Loucy (cell line): ENCODE data around the gene REM1.

ENCODE experiments used
- H2AFZ ChIP-seq: fragments of 200-600 bp; sonication (generic); 2 replicates; pipeline ENCODE4 v1.6.0; 2016; ENCODE audit warnings: antibody characterized with exemption, mild to moderate bottlenecking, low read length, moderate library complexity
- H3F3A ChIP-seq: fragments of 200-600 bp; 2 replicates; pipeline ENCODE4 v1.6.0; 2016; ENCODE audit warnings: antibody characterized with exemption, low read depth, mild to moderate bottlenecking
- H3K27me3 ChIP-seq: fragments of 200-600 bp; sonication (generic); 2 replicates; pipeline ENCODE4 v1.6.1; 2014; ENCODE audit warnings: low read length, mild to moderate bottlenecking; ENCODE audit not compliant: insufficient read depth, poor library complexity, severe bottlenecking
- H3K36me3 ChIP-seq: fragments of 200-600 bp; sonication (generic); 2 replicates; pipeline ENCODE4 v1.6.1; 2016; ENCODE audit warnings: low read length; ENCODE audit not compliant: insufficient read depth
- H3K4me1 ChIP-seq: fragments of 200-600 bp; sonication (generic); 2 replicates; pipeline ENCODE4 v1.5.1; 2014; ENCODE audit warnings: low read length, mild to moderate bottlenecking; ENCODE audit not compliant: insufficient read depth, poor library complexity, severe bottlenecking
- H3K4me2 ChIP-seq: fragments of 200-600 bp; sonication (generic); 2 replicates; pipeline ENCODE4 v1.6.0; 2014; ENCODE audit warnings: antibody characterized with exemption, low read length, low read depth, mild to moderate bottlenecking; ENCODE audit not compliant: poor library complexity, severe bottlenecking
- H3K4me3 ChIP-seq: fragments of 200-600 bp; sonication (generic); 2 replicates; pipeline ENCODE4 v1.5.1; 2014; ENCODE audit warnings: low read length, mild to moderate bottlenecking, mixed read lengths; ENCODE audit not compliant: poor library complexity, severe bottlenecking
- H3K79me2 ChIP-seq: fragments of 200-600 bp; sonication (generic); 2 replicates; pipeline ENCODE4 v1.6.1; 2014; ENCODE audit warnings: low read length; ENCODE audit not compliant: insufficient read depth
- H3K9ac ChIP-seq: fragments of 200-600 bp; sonication (generic); 2 replicates; pipeline ENCODE4 v1.6.0; 2014; ENCODE audit warnings: mild to moderate bottlenecking, low read depth, low read length, moderate library complexity; ENCODE audit not compliant: poor library complexity, severe bottlenecking
- H3K9me2 ChIP-seq: fragments of 200-600 bp; sonication (generic); replicated peaks from 2 replicates; pipeline ENCODE4 v1.6.1; 2016; ENCODE audit warnings: low read depth, low read length, mixed read lengths
- H3K9me3 ChIP-seq: fragments of 200-600 bp; sonication (generic); 2 replicates; pipeline ENCODE4 v1.6.1; 2014; ENCODE audit warnings: mild to moderate bottlenecking, antibody characterized with exemption, low read length, low read depth; ENCODE audit not compliant: insufficient read depth
- H4K20me1 ChIP-seq: fragments of 200-600 bp; sonication (generic); 2 replicates; pipeline ENCODE4 v1.6.0; 2014; ENCODE audit warnings: antibody characterized with exemption, low read length, mild to moderate bottlenecking; ENCODE audit not compliant: insufficient read depth, poor library complexity, severe bottlenecking
- EZH2phosphoT487 ChIP-seq: fragments of 200-600 bp; IDR thresholded peaks from 2 replicates; pipeline ENCODE4 v1.6.1; 2018; ENCODE audit warnings: antibody characterized with exemption, mild to moderate bottlenecking, moderate library complexity, borderline replicate concordance
- TF ChIP-seq, protein P1 (sequence below): fragments of 200-600 bp; sonication (generic); conservative IDR thresholded peaks from 2 replicates; pipeline ENCODE4 v1.5.1; 2014; ENCODE audit warnings: mild to moderate bottlenecking, antibody characterized with exemption, low read length

The REM1 gene

DNA sequence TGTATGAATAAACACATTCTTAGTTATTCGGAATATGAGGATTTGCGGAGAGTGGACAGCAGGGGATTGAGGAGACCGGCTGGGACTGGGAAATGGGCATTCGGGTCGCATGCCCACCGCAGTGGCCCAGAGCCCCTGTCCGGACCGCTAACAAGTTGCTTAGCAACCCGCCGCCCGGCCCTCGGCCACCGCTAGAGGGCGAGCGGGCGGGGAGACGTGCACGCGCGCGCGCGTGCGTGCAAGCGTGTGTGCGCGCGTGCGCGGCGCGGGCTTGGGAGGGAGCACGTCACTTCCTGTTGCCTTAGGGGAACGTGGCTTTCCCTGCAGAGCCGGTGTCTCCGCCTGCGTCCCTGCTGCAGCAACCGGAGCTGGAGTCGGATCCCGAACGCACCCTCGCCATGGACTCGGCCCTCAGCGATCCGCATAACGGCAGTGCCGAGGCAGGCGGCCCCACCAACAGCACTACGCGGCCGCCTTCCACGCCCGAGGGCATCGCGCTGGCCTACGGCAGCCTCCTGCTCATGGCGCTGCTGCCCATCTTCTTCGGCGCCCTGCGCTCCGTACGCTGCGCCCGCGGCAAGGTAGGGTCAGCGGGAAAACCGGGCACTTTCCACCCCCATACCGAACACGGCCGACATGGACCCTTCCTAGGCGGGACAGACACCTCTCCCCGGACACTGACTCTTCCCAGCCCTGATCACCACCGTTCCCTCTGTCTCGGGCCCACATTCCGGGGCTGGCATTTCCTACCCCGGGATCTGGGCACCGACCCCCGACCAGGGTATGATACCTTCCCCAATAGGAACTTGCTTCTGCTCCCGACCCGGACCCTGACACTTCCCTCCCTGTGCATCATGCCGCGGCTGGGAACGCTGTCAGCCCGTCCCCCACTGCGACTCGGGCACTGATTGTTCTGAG is 39.3 kb downstream of the REM1 start, which contains the start of gene HM13:
Gene HM13 (plus strand): TSS at position 289 of the 918 bp plus-strand sequence. CDS start 110 bp downstream, at position 399.
- Histone ChIP-seq H3K9ac (peak within 1 kb of the TSS; percentile 77), H3K79me2 (peaks cover 41% of the 10 kb centered on the region), H2AFZ (peak within 1 kb of the TSS; percentile 86)

DNA sequence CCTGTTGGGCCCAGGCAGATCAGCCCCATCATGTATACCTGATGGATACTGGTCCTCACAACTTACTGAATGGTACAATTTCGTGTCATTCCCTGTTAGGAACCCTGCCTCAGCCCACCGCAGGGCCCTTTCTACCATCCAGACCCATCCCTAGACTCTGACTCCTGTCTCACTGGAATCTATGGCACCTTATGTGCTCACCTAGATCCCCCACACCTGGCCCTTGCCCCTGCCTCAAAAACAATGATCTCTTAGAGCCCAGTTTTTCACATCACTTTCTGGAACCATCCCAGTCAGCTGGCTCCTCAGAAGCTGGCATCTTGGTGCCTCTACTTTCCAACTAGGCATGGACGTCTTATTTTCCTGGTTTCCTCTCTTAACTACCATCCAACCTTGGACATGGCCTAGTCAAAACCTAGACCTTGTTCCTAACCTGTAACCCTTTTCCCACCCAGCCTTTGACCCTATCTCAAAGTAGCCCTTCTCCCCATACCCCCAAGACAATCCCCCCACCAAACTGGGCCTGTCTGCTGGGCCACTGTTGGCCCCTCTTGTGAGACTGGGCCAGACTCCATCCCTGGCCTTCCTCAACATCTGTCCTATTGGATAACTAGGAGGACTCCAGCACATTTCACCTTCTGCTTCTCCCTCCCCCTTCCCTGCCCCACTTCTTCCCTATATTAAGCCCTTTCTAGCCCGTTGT is 40.1 kb downstream of the REM1 start:
- Histone ChIP-seq H3K36me3 (no peaks in the 10 kb centered on the region), H4K20me1 (peaks cover 27% of the 10 kb centered on the region), H3K4me2 (peak overlapping the region; percentile 89), H3K9ac (peak overlapping the region; percentile 77), H3K4me3 (peak overlapping the region; percentile 91), H3K79me2 (peaks cover 47% of the 10 kb centered on the region), H3K9me3 (no peaks in the 10 kb centered on the region), H3K4me1 (peaks cover 31% of the 10 kb centered on the region), H3F3A (no peaks in the 10 kb centered on the region), H3K27me3 (no peaks in the 10 kb centered on the region), H3K9me2 (no peaks in the 10 kb centered on the region), H2AFZ (no peak overlapping the region)
- TF ChIP-seq EZH2phosphoT487, result no peak
- TF ChIP-seq, protein P1, sequence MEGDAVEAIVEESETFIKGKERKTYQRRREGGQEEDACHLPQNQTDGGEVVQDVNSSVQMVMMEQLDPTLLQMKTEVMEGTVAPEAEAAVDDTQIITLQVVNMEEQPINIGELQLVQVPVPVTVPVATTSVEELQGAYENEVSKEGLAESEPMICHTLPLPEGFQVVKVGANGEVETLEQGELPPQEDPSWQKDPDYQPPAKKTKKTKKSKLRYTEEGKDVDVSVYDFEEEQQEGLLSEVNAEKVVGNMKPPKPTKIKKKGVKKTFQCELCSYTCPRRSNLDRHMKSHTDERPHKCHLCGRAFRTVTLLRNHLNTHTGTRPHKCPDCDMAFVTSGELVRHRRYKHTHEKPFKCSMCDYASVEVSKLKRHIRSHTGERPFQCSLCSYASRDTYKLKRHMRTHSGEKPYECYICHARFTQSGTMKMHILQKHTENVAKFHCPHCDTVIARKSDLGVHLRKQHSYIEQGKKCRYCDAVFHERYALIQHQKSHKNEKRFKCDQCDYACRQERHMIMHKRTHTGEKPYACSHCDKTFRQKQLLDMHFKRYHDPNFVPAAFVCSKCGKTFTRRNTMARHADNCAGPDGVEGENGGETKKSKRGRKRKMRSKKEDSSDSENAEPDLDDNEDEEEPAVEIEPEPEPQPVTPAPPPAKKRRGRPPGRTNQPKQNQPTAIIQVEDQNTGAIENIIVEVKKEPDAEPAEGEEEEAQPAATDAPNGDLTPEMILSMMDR, result no peak

More for the DNA sequence above, 39.3 kb downstream of the REM1 start, which contains the start of gene HM13:
- no peaks in the 10 kb centered on the region for H3K27me3 ChIP-seq
- TF ChIP-seq, protein P1, result peak; percentile 79
- no peak for TF ChIP-seq EZH2phosphoT487
- H3K9me2 ChIP-seq, result no peaks in the 10 kb centered on the region
- H3K4me3 ChIP-seq, result peak within 1 kb of the TSS; percentile 91
- no peaks in the 10 kb centered on the region for H3K36me3 ChIP-seq
- H3K4me2 ChIP-seq, result peak within 1 kb of the TSS; percentile 89
- peaks cover 28% of the 10 kb centered on the region for H3K4me1 ChIP-seq
- H4K20me1 ChIP-seq, result peaks cover 27% of the 10 kb centered on the region
- no peaks in the 10 kb centered on the region for H3F3A ChIP-seq
- H3K9me3 ChIP-seq, result no peaks in the 10 kb centered on the region

- TF ChIP-seq EZH2phosphoT487, result no peak
- TF ChIP-seq, protein P1, result no peak
- Histone ChIP-seq H3K9me2 (no peaks in the 10 kb centered on the region), H3K27me3 (no peaks in the 10 kb centered on the region), H3K36me3 (no peaks in the 10 kb centered on the region), H3K9ac (peak overlapping the region; percentile 77), H3K4me2 (peak overlapping the region; percentile 89), H3K9me3 (no peaks in the 10 kb centered on the region), H3K79me2 (peaks cover 52% of the 10 kb centered on the region), H3K4me1 (peaks cover 31% of the 10 kb centered on the region), H4K20me1 (peaks cover 27% of the 10 kb centered on the region), H3F3A (no peaks in the 10 kb centered on the region), H3K4me3 (peak overlapping the region; percentile 91), H2AFZ (no peak overlapping the region)
Observed at GRCh38 chr20:31515775-31516107, 40.7 kb downstream of the REM1 start.
